Measurements from ENCODE around the gene TBL1X. TPM values are rescaled to one million over a fixed set of nuclear protein-coding genes. Genes with fewer than 3 reads are reported as not detected.
A peak's percentile ranks its signal among the peaks of the same experiment; 100 is the strongest.

The TBL1X gene
- total and polyA plus RNA-seq, 2 donors (not counting 3 experiments of a cell fraction or from before 2014, with no cell fraction given) = 8.7 to 25.3 TPM

GRCh38 chrX:9475984-9476383 is 11.1 kb downstream of the TBL1X start:
- no peak overlapping the region for H3K4me2 ChIP-seq (ENCODE audit: insufficient read depth, low read length)
- H3K36me3 ChIP-seq (ENCODE audit: control insufficient read depth in 2 of 2, extremely low read depth in 1 of 2, insufficient read depth in 2 of 2, low read length in 2 of 2) = no peaks in the 10 kb centered on the region
- no peaks in the 10 kb centered on the region for H3K27me3 ChIP-seq (ENCODE audit: control insufficient read depth in 2 of 2, insufficient read depth in 2 of 2, low read length in 2 of 2)
- H3K9me3 ChIP-seq (replicated peaks; ENCODE audit: control insufficient read depth, insufficient read depth, low read length) = no peaks in the 10 kb centered on the region
- TF ChIP-seq FOS (IDR thresholded peaks at IDR 0.05; ENCODE audit: borderline replicate concordance, insufficient read depth, low read length) (no peak), GATA2 (IDR thresholded peaks at IDR 0.05; ENCODE audit: insufficient read depth, insufficient read length, low read depth, low read length) (no peak), POLR2A (IDR thresholded peaks at IDR 0.05; ENCODE audit: low read depth, low read length) (no peak), CTCF (IDR thresholded peaks at IDR 0.05; ENCODE audit: extremely low read depth in 1 of 2, insufficient read depth in 1 of 2, low read depth in 1 of 2, low read length in 2 of 2) (no peak), JUN (IDR thresholded peaks at IDR 0.05; ENCODE audit: borderline replicate concordance, insufficient read depth, insufficient read length, low read depth) (no peak), POLR2AphosphoS5 (IDR thresholded peaks at IDR 0.05; ENCODE audit: insufficient read depth, low read depth, low read length) (no peak), MYC (IDR thresholded peaks at IDR 0.05; ENCODE audit: low read depth, low read length) (no peak)
- TF ChIP-seq, protein P1, sequence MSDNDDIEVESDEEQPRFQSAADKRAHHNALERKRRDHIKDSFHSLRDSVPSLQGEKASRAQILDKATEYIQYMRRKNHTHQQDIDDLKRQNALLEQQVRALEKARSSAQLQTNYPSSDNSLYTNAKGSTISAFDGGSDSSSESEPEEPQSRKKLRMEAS (IDR thresholded peaks at IDR 0.05; ENCODE audit: insufficient read depth, insufficient read length) = no peak
- ChIA-PET POLR2A (no interaction called here), CTCF (no interaction called here)
- H3K4me1 ChIP-seq (ENCODE audit: control insufficient read depth, extremely low read depth, insufficient read depth, low read length) = no peaks in the 10 kb centered on the region
- no peak overlapping the region for H2AFZ ChIP-seq (ENCODE audit: low read depth, low read length)
- intact Hi-C loops (cut with micrococcal nuclease) (no loop called here), dilution Hi-C loops (cut with MboI; ENCODE audit: extremely low pct_ligation_motif_present, low sequenced_read_pairs) (no loop called here)
- H3K9ac ChIP-seq (replicated peaks; ENCODE audit: extremely low read depth, insufficient read depth, low read length) = no peak overlapping the region
- no peaks in the 10 kb centered on the region for H4K20me1 ChIP-seq (replicated peaks; ENCODE audit: control insufficient read depth, extremely low read depth, insufficient read depth, low read length)
- H3K9me1 ChIP-seq (replicated peaks; ENCODE audit: control insufficient read depth, extremely low read depth, insufficient read depth, low read length) = no peaks in the 10 kb centered on the region
- H3K4me3 ChIP-seq (replicated peaks in 1 of 3; ENCODE audit: insufficient read depth in 1 of 3, low read depth in 1 of 3, low read length in 3 of 3) = no peak overlapping the region
- no peak overlapping the region for H3K27ac ChIP-seq (ENCODE audit: insufficient read depth, low read depth, low read length)
- BruUV-seq (replicated peaks) = no TSS peak
- H3K79me2 ChIP-seq (ENCODE audit: control insufficient read depth, insufficient read depth, low read length) = peaks cover 32% of the 10 kb centered on the region
- peak; percentile 28 for FAIRE-seq
- DNase-seq (ENCODE audit: low read depth, low spot score) = no peak

Data from endothelial cell of umbilical vein (primary cell).